Karpas-422 (cell line): Measurements from ENCODE around the gene KRT9. TPM values are rescaled to one million over a fixed set of nuclear protein-coding genes. Genes with fewer than 3 reads are reported as not detected.
"Not testable (repeated sequence)": the region's sequence is repeated elsewhere in the genome, so short reads cannot be mapped to it uniquely, and the experiment has no call there.

Experiments used
- DNase-seq: peaks from one replicate; pipeline ENCODE4 v3.0.0-alpha.2; 2015
- H2AFZ ChIP-seq: fragments of 200-600 bp; sonication (generic); 2 replicates; pipeline ENCODE4 v1.6.1; 2014; ENCODE audit warnings: antibody characterized with exemption, low read length, mixed read lengths
- H3K27ac ChIP-seq: fragments of 200-600 bp; sonication (generic); 2 replicates; pipeline ENCODE4 v1.5.1; 2014; ENCODE audit warnings: mild to moderate bottlenecking, low read length, moderate library complexity
- H3K27me3 ChIP-seq: fragments of 200-600 bp; sonication (generic); 2 replicates; pipeline ENCODE4 v1.6.1; 2014; ENCODE audit warnings: low read length, mixed read lengths
- H3K36me3 ChIP-seq: fragments of 200-600 bp; sonication (generic); 2 replicates; pipeline ENCODE4 v1.6.1; 2014; ENCODE audit warnings: low read length, mixed read lengths; ENCODE audit not compliant: insufficient read depth
- H3K4me1 ChIP-seq: fragments of 200-600 bp; sonication (generic); 2 replicates; pipeline ENCODE4 v1.6.1; 2014; ENCODE audit warnings: mild to moderate bottlenecking, low read length, mixed read lengths
- H3K4me2 ChIP-seq: fragments of 200-600 bp; sonication (generic); 2 replicates; pipeline ENCODE4 v1.6.1; 2014; ENCODE audit warnings: low read length, low read depth, mild to moderate bottlenecking; ENCODE audit not compliant: poor library complexity, severe bottlenecking
- H3K4me3 ChIP-seq: fragments of 200-600 bp; sonication (generic); 2 replicates; pipeline ENCODE4 v1.5.1; 2014; ENCODE audit warnings: mild to moderate bottlenecking, antibody characterized with exemption, low read length, mixed read lengths
- H3K79me2 ChIP-seq: fragments of 200-600 bp; sonication (generic); 2 replicates; pipeline ENCODE4 v1.6.1; 2014; ENCODE audit warnings: mild to moderate bottlenecking, low read length, mixed read lengths
- H3K9ac ChIP-seq: fragments of 200-600 bp; sonication (generic); 2 replicates; pipeline ENCODE4 v1.6.0; 2014; ENCODE audit warnings: low read length
- H3K9me2 ChIP-seq: fragments of 200-600 bp; sonication (generic), shearing (Covaris generic); replicated peaks from 2 replicates; pipeline ENCODE4 v1.6.0; 2014; ENCODE audit warnings: mild to moderate bottlenecking, low read length, moderate library complexity; ENCODE audit not compliant: insufficient read depth
- H3K9me3 ChIP-seq: fragments of 300-700, 200-600 bp; sonication (generic); 2 replicates; pipeline ENCODE4 v1.6.1; 2014; ENCODE audit warnings: low read length, mixed read lengths
- H4K20me1 ChIP-seq: fragments of 200-600 bp; sonication (generic); 2 replicates; pipeline ENCODE4 v1.6.1; 2014; ENCODE audit warnings: mild to moderate bottlenecking, antibody characterized with exemption, low read length, low read depth; ENCODE audit not compliant: insufficient read depth
- total RNA-seq: library from RNA; depleted of rRNA; stranded (reverse); fragments of >200 nt; shearing (Covaris generic); gene quantifications from 2 replicates; pipeline ENCODE4 v1.2.3, GENCODE V29; 2014; ENCODE audit warnings: low replicate concordance; rRNA removed

Gene KRT9, protein sequence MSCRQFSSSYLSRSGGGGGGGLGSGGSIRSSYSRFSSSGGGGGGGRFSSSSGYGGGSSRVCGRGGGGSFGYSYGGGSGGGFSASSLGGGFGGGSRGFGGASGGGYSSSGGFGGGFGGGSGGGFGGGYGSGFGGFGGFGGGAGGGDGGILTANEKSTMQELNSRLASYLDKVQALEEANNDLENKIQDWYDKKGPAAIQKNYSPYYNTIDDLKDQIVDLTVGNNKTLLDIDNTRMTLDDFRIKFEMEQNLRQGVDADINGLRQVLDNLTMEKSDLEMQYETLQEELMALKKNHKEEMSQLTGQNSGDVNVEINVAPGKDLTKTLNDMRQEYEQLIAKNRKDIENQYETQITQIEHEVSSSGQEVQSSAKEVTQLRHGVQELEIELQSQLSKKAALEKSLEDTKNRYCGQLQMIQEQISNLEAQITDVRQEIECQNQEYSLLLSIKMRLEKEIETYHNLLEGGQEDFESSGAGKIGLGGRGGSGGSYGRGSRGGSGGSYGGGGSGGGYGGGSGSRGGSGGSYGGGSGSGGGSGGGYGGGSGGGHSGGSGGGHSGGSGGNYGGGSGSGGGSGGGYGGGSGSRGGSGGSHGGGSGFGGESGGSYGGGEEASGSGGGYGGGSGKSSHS
- not detected in 2 replicates for total RNA-seq

GRCh38 chr17:41571561-41572434 is at the start of gene KRT9:
Gene KRT9 (minus strand): TSS chr17:41572059. CDS start chr17:41571992, 67 bp downstream.
- no peaks in the 10 kb centered on the region for H3K36me3 ChIP-seq
- no peak within 1 kb of the TSS for H3K9ac ChIP-seq
- no peak within 1 kb of the TSS for H2AFZ ChIP-seq
- no peak for DNase-seq
- no peaks in the 10 kb centered on the region for H3K79me2 ChIP-seq
- H4K20me1 ChIP-seq: no peaks in the 10 kb centered on the region
- H3K4me3 ChIP-seq: no peak within 1 kb of the TSS
- H3K27me3 ChIP-seq: no peaks in the 10 kb centered on the region
- H3K9me2 ChIP-seq: no peaks in the 10 kb centered on the region
- no peaks in the 10 kb centered on the region for H3K4me1 ChIP-seq
- H3K4me2 ChIP-seq: no peak within 1 kb of the TSS
- H3K27ac ChIP-seq: no peak within 1 kb of the TSS
- H3K9me3 ChIP-seq: no peaks in the 10 kb centered on the region

DNA sequence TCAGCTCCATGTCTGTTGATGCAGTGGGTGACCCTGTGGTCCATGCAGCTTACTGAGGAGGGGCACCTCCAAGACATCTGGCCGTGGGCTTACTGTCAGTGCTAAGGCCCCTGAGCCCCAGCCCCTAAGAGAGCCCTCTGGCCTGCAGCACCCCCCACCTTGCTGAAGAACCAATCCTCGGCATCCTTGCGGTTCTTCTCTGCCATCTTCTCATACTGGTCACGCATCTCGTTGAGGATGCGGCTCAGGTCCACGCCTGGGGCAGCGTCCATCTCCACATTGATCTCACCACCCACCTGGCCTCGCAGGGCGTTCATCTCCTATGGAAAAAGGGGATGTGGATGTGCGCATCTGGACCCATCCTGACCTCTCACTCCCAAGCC is 49.6 kb upstream of the KRT9 start:
- not testable (repeated sequence) for H3K9me2 ChIP-seq, H3K4me1 ChIP-seq, H2AFZ ChIP-seq, DNase-seq, H3K4me2 ChIP-seq, H3K9me3 ChIP-seq, H3K27ac ChIP-seq, H3K9ac ChIP-seq, H3K36me3 ChIP-seq, H3K4me3 ChIP-seq, H3K27me3 ChIP-seq, H3K79me2 ChIP-seq, H4K20me1 ChIP-seq

DNA sequence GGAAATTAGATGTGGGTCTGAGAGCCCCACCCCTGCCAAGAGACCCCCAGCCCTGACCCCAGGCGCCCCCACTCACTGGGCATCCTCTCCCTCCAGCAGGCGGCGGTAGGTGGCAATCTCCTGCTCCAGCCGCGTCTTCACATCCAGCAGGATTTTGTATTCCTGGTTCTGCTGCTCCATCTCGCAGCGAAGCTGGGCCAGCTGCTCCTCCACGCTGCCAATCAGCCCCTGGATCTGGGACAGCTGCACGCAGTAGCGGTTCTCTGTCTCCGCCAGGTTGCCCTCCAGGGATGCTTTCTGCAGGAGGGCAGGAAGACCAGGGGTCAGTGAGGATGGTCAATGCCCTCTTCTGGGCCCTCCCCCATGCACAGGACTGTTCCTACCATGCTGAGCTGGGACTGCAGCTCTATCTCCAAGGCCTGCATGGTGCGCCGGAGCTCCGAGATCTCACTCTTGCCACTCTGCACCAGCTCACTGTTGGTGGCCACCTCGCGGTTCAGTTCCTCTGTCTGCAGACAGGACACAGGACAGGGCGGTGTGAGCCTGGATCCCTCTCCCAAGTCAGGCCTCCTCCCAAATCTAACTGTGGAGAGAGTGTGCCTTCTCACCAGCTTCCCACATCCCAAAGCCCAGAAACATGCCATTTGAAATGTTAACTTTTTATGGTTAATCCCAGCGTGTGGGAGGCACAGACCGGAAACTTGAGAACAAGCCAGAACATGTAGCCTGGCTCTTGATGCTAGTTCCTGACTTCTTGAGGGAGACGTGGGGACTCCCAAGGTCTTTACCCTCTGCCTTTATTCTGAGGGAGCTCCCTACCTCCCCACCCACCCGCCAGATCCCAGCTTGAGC is 49.0 kb upstream of the KRT9 start:
- H3K27me3 ChIP-seq: no peaks in the 10 kb centered on the region
- no peaks in the 10 kb centered on the region for H3K79me2 ChIP-seq
- H3K9ac ChIP-seq: no peak overlapping the region
- H3K4me3 ChIP-seq: no peak overlapping the region
- H4K20me1 ChIP-seq: no peaks in the 10 kb centered on the region; the same call in 1 of the 2 replicates
- H3K36me3 ChIP-seq: no peaks in the 10 kb centered on the region
- no peak overlapping the region for H3K27ac ChIP-seq
- DNase-seq: no peak
- H3K9me3 ChIP-seq: no peaks in the 10 kb centered on the region
- no peaks in the 10 kb centered on the region for H3K9me2 ChIP-seq
- H3K4me1 ChIP-seq: no peaks in the 10 kb centered on the region
- no peak overlapping the region for H2AFZ ChIP-seq
- H3K4me2 ChIP-seq: no peak overlapping the region

GRCh38 chr17:41619927-41620582 is 48.2 kb upstream of the KRT9 start:
- H3K4me3 ChIP-seq, H3K27me3 ChIP-seq, H3K27ac ChIP-seq: not testable (repeated sequence)

GRCh38 chr17:41619036-41619926 is 47.4 kb upstream of the KRT9 start:
- no peak overlapping the region for H3K4me3 ChIP-seq
- H3K36me3 ChIP-seq: no peaks in the 10 kb centered on the region
- no peak overlapping the region for H3K27ac ChIP-seq
- H3K9me3 ChIP-seq: no peaks in the 10 kb centered on the region
- no peaks in the 10 kb centered on the region for H3K27me3 ChIP-seq
- no peak overlapping the region for H3K4me2 ChIP-seq
- H3K4me1 ChIP-seq: no peaks in the 10 kb centered on the region
- no peaks in the 10 kb centered on the region; the same call in 1 of the 2 replicates for H4K20me1 ChIP-seq
- no peak overlapping the region for H2AFZ ChIP-seq
- no peaks in the 10 kb centered on the region for H3K79me2 ChIP-seq
- no peak overlapping the region for H3K9ac ChIP-seq
- no peaks in the 10 kb centered on the region for H3K9me2 ChIP-seq
- no peak for DNase-seq

More at GRCh38 chr17:41619927-41620582, 48.2 kb upstream of the KRT9 start:
- not testable (repeated sequence) for H3K9me2 ChIP-seq, H3K9me3 ChIP-seq, H3K4me2 ChIP-seq, H3K36me3 ChIP-seq, H4K20me1 ChIP-seq, DNase-seq, H3K9ac ChIP-seq, H3K79me2 ChIP-seq, H2AFZ ChIP-seq, H3K4me1 ChIP-seq

DNA sequence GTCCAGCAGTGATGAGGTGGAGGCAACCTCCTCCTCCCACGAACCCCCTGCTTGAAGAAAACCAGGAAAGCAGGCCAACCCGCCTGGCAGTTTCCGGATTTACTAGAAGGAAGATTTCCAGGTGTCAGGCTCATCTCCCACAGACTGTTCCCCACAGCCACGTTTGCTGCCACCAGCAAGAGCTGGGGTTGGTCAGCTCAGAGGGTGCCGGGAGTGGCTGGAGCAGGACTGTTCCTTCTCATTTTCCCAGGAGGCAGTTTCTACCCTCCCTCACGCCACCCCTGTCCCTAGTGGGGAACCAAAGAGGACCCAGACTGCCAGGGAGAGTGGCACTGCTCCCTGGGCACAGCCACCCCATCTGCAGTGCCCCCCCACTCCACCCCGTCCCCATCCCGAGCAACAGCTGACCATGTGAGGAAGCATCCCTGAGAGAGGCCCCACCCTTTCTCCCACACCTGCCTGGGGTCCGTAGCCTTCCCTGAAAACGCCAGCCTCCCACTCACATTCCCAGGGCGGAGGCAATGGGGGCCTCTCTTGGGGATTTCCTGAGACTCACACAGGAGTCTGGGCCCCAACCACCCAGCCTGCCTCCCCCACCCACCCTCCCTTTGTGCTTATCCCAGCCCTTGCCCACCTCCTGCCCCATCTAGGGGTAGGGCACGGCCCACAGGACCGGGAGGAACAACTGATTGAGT is 46.6 kb upstream of the KRT9 start:
- Histone ChIP-seq H3K4me1 (no peaks in the 10 kb centered on the region), H3K36me3 (no peaks in the 10 kb centered on the region), H3K4me3 (no peak overlapping the region), H2AFZ (no peak overlapping the region), H3K4me2 (no peak overlapping the region), H4K20me1 (no peaks in the 10 kb centered on the region; the same call in 1 of the 2 replicates), H3K9ac (no peak overlapping the region), H3K9me2 (no peaks in the 10 kb centered on the region), H3K27me3 (no peaks in the 10 kb centered on the region), H3K27ac (no peak overlapping the region), H3K9me3 (no peaks in the 10 kb centered on the region), H3K79me2 (no peaks in the 10 kb centered on the region)
- no peak for DNase-seq
